ENCODE results near the gene LCE2C. TPM values are rescaled to one million over a fixed set of nuclear protein-coding genes. Genes with fewer than 3 reads are reported as not detected.

Gene LCE2C
- total and polyA plus RNA-seq, 2 donors (not counting 1 experiment from before 2014, with no cell fraction given): 1.5 TPM; not detected in 1

DNA sequence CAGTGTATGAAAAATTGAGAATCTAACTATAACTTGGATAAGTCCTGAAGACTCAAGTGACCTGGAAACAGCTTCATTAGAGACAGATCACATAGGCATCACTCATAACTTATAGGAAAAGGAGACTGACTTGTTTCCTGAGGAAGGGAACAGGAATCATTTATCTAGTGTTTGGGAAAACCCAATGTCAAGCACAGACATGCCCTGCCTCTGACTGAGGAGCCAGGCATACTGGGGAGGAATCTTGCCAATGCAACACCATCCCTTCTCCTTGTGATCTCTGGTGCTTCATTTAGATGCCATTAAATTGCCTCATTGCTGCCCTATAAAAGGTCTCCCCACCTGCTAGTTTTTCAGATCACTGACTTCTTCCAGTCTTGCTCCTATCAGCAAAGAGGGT, 43.2 kb downstream of the LCE2C start:
- H3K27ac ChIP-seq (ENCODE audit: insufficient read depth, low read length): no peak overlapping the region
- H3K27me3 ChIP-seq (ENCODE audit: control insufficient read depth, insufficient read depth, low read length): no peaks in the 10 kb centered on the region
- H2AFZ ChIP-seq (ENCODE audit: low read length): no peak overlapping the region
- no peak for DNase-seq (ENCODE audit: low read depth in 2 of 2)
- TF ChIP-seq, protein P1, sequence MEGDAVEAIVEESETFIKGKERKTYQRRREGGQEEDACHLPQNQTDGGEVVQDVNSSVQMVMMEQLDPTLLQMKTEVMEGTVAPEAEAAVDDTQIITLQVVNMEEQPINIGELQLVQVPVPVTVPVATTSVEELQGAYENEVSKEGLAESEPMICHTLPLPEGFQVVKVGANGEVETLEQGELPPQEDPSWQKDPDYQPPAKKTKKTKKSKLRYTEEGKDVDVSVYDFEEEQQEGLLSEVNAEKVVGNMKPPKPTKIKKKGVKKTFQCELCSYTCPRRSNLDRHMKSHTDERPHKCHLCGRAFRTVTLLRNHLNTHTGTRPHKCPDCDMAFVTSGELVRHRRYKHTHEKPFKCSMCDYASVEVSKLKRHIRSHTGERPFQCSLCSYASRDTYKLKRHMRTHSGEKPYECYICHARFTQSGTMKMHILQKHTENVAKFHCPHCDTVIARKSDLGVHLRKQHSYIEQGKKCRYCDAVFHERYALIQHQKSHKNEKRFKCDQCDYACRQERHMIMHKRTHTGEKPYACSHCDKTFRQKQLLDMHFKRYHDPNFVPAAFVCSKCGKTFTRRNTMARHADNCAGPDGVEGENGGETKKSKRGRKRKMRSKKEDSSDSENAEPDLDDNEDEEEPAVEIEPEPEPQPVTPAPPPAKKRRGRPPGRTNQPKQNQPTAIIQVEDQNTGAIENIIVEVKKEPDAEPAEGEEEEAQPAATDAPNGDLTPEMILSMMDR (conservative IDR thresholded peaks at IDR 0.05 in 1 of 2, IDR thresholded peaks at IDR 0.05 in 1 of 2; ENCODE audit: low read depth in 1 of 2, low read length in 2 of 2): no peak
- TF ChIP-seq EZH2 (IDR thresholded peaks at IDR 0.05; ENCODE audit: low read length, missing control alignments): no peak
- H3K9me3 ChIP-seq (ENCODE audit: control insufficient read depth, insufficient read depth, low read depth, low read length): no peaks in the 10 kb centered on the region
- H3K9ac ChIP-seq (ENCODE audit: insufficient read depth, low read length): no peak overlapping the region
- H4K20me1 ChIP-seq (ENCODE audit: control insufficient read depth, extremely low read depth, insufficient read depth, low read length): no peaks in the 10 kb centered on the region
- H3K79me2 ChIP-seq (ENCODE audit: control insufficient read depth, insufficient read depth, low read length): no peaks in the 10 kb centered on the region
- H3K4me3 ChIP-seq (replicated peaks in 1 of 4; ENCODE audit: control extremely low read depth in 1 of 4, insufficient read depth in 1 of 4, low read depth in 3 of 4, low read length in 4 of 4): no peak overlapping the region
- no peaks in the 10 kb centered on the region for H3K36me3 ChIP-seq (ENCODE audit: control insufficient read depth, insufficient read depth, low read length)
- no peak overlapping the region for H3K4me2 ChIP-seq (ENCODE audit: extremely low read depth, insufficient read depth, low read length)
- H3K4me1 ChIP-seq (ENCODE audit: control insufficient read depth, extremely low read depth, insufficient read depth, low read length): no peaks in the 10 kb centered on the region

GRCh38 chr1:152725261-152725660, 50.2 kb downstream of the LCE2C start:
- H3K4me1 ChIP-seq (ENCODE audit: control insufficient read depth, extremely low read depth, insufficient read depth, low read length): no peaks in the 10 kb centered on the region
- no peaks in the 10 kb centered on the region for H3K79me2 ChIP-seq (ENCODE audit: control insufficient read depth, insufficient read depth, low read length)
- no peaks in the 10 kb centered on the region for H3K9me3 ChIP-seq (ENCODE audit: control insufficient read depth, insufficient read depth, low read depth, low read length)
- no peaks in the 10 kb centered on the region for H4K20me1 ChIP-seq (ENCODE audit: control insufficient read depth, extremely low read depth, insufficient read depth, low read length)
- DNase-seq (ENCODE audit: low read depth in 2 of 2): peak in 1 of 2 donors; percentile 8
- H3K9ac ChIP-seq (ENCODE audit: insufficient read depth, low read length): no peak overlapping the region
- no peak overlapping the region for H3K27ac ChIP-seq (ENCODE audit: insufficient read depth, low read length)
- no peaks in the 10 kb centered on the region for H3K36me3 ChIP-seq (ENCODE audit: control insufficient read depth, insufficient read depth, low read length)
- no peaks in the 10 kb centered on the region for H3K27me3 ChIP-seq (ENCODE audit: control insufficient read depth, insufficient read depth, low read length)
- no peak for TF ChIP-seq EZH2 (IDR thresholded peaks at IDR 0.05; ENCODE audit: low read length, missing control alignments)
- TF ChIP-seq, protein P1 (conservative IDR thresholded peaks at IDR 0.05 in 1 of 2, IDR thresholded peaks at IDR 0.05 in 1 of 2; ENCODE audit: low read depth in 1 of 2, low read length in 2 of 2): no peak
- no peak overlapping the region for H2AFZ ChIP-seq (ENCODE audit: low read length)
- no peak overlapping the region for H3K4me3 ChIP-seq (replicated peaks in 1 of 4; ENCODE audit: control extremely low read depth in 1 of 4, insufficient read depth in 1 of 4, low read depth in 3 of 4, low read length in 4 of 4)
- H3K4me2 ChIP-seq (ENCODE audit: extremely low read depth, insufficient read depth, low read length): no peak overlapping the region

Other genes with a start within 250 kb of the LCE2C start
- not detected in 2 replicates for gene LCE5A, start 164.5 kb upstream of the LCE2C start, total RNA-seq
- not detected in 2 replicates for gene LCE5A, start 164.5 kb upstream of the LCE2C start, polyA plus RNA-seq
- gene CRCT1, start 160.8 kb upstream of the LCE2C start, total RNA-seq: not detected in 2 replicates
- not detected in 2 replicates for gene CRCT1, start 160.8 kb upstream of the LCE2C start, polyA plus RNA-seq
- gene LCE3E, start 108.5 kb upstream of the LCE2C start, total RNA-seq: not detected in 2 replicates
- not detected in 2 replicates for gene LCE3E, start 108.5 kb upstream of the LCE2C start, polyA plus RNA-seq
- not detected in 2 replicates for gene LCE3D, start 94.8 kb upstream of the LCE2C start, total RNA-seq
- gene LCE3D, start 94.8 kb upstream of the LCE2C start, polyA plus RNA-seq: not detected in 2 replicates
- gene LCE3C, start 75.0 kb upstream of the LCE2C start, total RNA-seq: not detected in 2 replicates
- gene LCE3C, start 75.0 kb upstream of the LCE2C start, polyA plus RNA-seq: not detected in 2 replicates
- not detected in 2 replicates for gene LCE3B, start 61.5 kb upstream of the LCE2C start, total RNA-seq
- not detected in 2 replicates for gene LCE3B, start 61.5 kb upstream of the LCE2C start, polyA plus RNA-seq
- gene LCE3A, start 52.2 kb upstream of the LCE2C start, total RNA-seq: not detected in 2 replicates
- gene LCE3A, start 52.2 kb upstream of the LCE2C start, polyA plus RNA-seq: not detected in 2 replicates
- not detected in 2 replicates for gene LCE2D, start 11.9 kb upstream of the LCE2C start, total RNA-seq
- not detected in 2 replicates for gene LCE2D, start 11.9 kb upstream of the LCE2C start, polyA plus RNA-seq
- not detected in 2 replicates for gene LCE2B, start 10.8 kb downstream of the LCE2C start, total RNA-seq
- 0.17 and 0.53 TPM in 2 replicates for gene LCE2B, start 10.8 kb downstream of the LCE2C start, polyA plus RNA-seq
- 0.33 TPM in 1 of 2 replicates, not detected in the other for gene LCE2A, start 23.1 kb downstream of the LCE2C start, total RNA-seq
- 0.91 and 8.1 TPM in 2 replicates for gene LCE2A, start 23.1 kb downstream of the LCE2C start, polyA plus RNA-seq
- gene LCE4A, start 32.9 kb downstream of the LCE2C start, total RNA-seq: not detected in 2 replicates
- gene LCE4A, start 32.9 kb downstream of the LCE2C start, polyA plus RNA-seq: not detected in 2 replicates
- not detected in 2 replicates for gene KPRP, start 82.7 kb downstream of the LCE2C start, total RNA-seq
- 0.33 and 0.63 TPM in 2 replicates for gene KPRP, start 82.7 kb downstream of the LCE2C start, polyA plus RNA-seq
- not detected in 2 replicates for gene LCE1F, start 99.9 kb downstream of the LCE2C start, total RNA-seq
- not detected in 2 replicates for gene LCE1F, start 99.9 kb downstream of the LCE2C start, polyA plus RNA-seq
- not detected in 2 replicates for gene LCE1E, start 111.0 kb downstream of the LCE2C start, total RNA-seq
- 0.08 and 0.14 TPM in 2 replicates for gene LCE1E, start 111.0 kb downstream of the LCE2C start, polyA plus RNA-seq
- gene LCE1D, start 121.4 kb downstream of the LCE2C start, total RNA-seq: not detected in 2 replicates
- not detected in 2 replicates for gene LCE1D, start 121.4 kb downstream of the LCE2C start, polyA plus RNA-seq
- not detected in 2 replicates for gene LCE1C, start 131.4 kb downstream of the LCE2C start, total RNA-seq
- not detected in 2 replicates for gene LCE1C, start 131.4 kb downstream of the LCE2C start, polyA plus RNA-seq
- not detected in 2 replicates for gene LCE1B, start 136.7 kb downstream of the LCE2C start, total RNA-seq
- not detected in 2 replicates for gene LCE1B, start 136.7 kb downstream of the LCE2C start, polyA plus RNA-seq
- gene LCE1A, start 152.2 kb downstream of the LCE2C start, total RNA-seq: not detected in 2 replicates
- gene LCE1A, start 152.2 kb downstream of the LCE2C start, polyA plus RNA-seq: not detected in 2 replicates
- gene LCE6A, start 167.6 kb downstream of the LCE2C start, total RNA-seq: not detected in 2 replicates
- gene LCE6A, start 167.6 kb downstream of the LCE2C start, polyA plus RNA-seq: not detected in 2 replicates
- not detected in 2 replicates for gene LCE7A, start 184.7 kb downstream of the LCE2C start, total RNA-seq
- not detected in 2 replicates for gene LCE7A, start 184.7 kb downstream of the LCE2C start, polyA plus RNA-seq
- 0.17 TPM in 1 of 2 replicates, not detected in the other for gene SMCP, start 203.0 kb downstream of the LCE2C start, total RNA-seq
- 0.12 TPM in 1 of 2 replicates, not detected in the other for gene SMCP, start 203.0 kb downstream of the LCE2C start, polyA plus RNA-seq
- gene IVL, start 233.3 kb downstream of the LCE2C start, total RNA-seq: not detected in 2 replicates
- gene IVL, start 233.3 kb downstream of the LCE2C start, polyA plus RNA-seq: 0.10 and 0.34 TPM in 2 replicates